Gastrocnemius medialis (tissue), 4 donors: Measurements from ENCODE around the gene CAPZB. TPM values are rescaled to one million over a fixed set of nuclear protein-coding genes. Genes with fewer than 3 reads are reported as not detected.

ENCODE experiments used
- ATAC-seq, 2 donors: fragments of 150-250 bp; one replicate each; pipeline ENCODE4 v1.9.1; 2016
- DNase-seq, 2 donors: peaks; one replicate each; pipeline ENCODE4 v3.0.0-alpha.2; 2019
- H3K27ac ChIP-seq, 4 donors: fragments of 200-600 bp; sonication (generic); 1 replicate in 1 of 4; 2 replicates in 3 of 4; pipeline ENCODE4 v1.5.1; 2016 to 2018; ENCODE audit warnings: mild to moderate bottlenecking in 2 of 4, moderate library complexity in 1 of 4
- H3K27me3 ChIP-seq, 3 donors: fragments of 200-600 bp; sonication (generic) in 2 of 3; 1 replicate in 1 of 3; 2 replicates in 2 of 3; pipeline versions ENCODE4 v1.5.1 to v1.6.0; 2016 to 2019; ENCODE audit warnings: mild to moderate bottlenecking in 1 of 3, moderate library complexity in 1 of 3
- H3K36me3 ChIP-seq, 2 donors: fragments of 200-600 bp; sonication (generic) in 1 of 2; one replicate each; pipeline ENCODE4 v1.5.1; 2017 to 2018
- H3K4me1 ChIP-seq, 2 donors: fragments of 200-600 bp; sonication (generic) in 1 of 2; one replicate each; pipeline ENCODE4 v1.5.1; 2016 to 2017; ENCODE audit warnings: mild to moderate bottlenecking in 2 of 2
- H3K4me3 ChIP-seq, 4 donors: fragments of 200-600 bp; sonication (generic) in 3 of 4; 1 replicate in 1 of 4; 2 replicates in 3 of 4; pipeline ENCODE4 v1.5.1; 2016 to 2019; ENCODE audit warnings: mild to moderate bottlenecking in 2 of 4
- H3K9me3 ChIP-seq, 3 donors: fragments of 200-600 bp; sonication (generic) in 2 of 3; 1 replicate in 1 of 3; 2 replicates in 2 of 3; pipeline ENCODE4 v1.5.1; 2016 to 2019
- POLR2A ChIP-seq, 2 donors: fragments of 450-650 bp; IDR thresholded peaks; one replicate each; pipeline ENCODE4 v1.6.1; 2017; ENCODE audit warnings: antibody characterized with exemption in 2 of 2, mild to moderate bottlenecking in 2 of 2, moderate library complexity in 2 of 2
- in situ Hi-C, 4 donors: fragments of 200-750 bp; cut with MboI; loops; one replicate each; pipeline versions ENCODE4 v1.15.0 to v1.8.0; 2017; ENCODE audit warnings: low sequenced_read_pairs in 4 of 4
- intact Hi-C: fragments of 100-400 bp; cut with DNase I; formaldehyde crosslinking; loops from one replicate; pipeline ENCODE4 v1.15.1; 2023; ENCODE audit warnings: low total_unique reads
- total RNA-seq, 4 donors: library from RNA; depleted of rRNA; stranded (reverse); fragments of >200 nt; gene quantifications; one replicate each; pipeline versions ENCODE4 v1.1.0 to v1.2.3, GENCODE V29; 2016
- TF ChIP-seq, protein P1 (sequence below), 5 experiments: fragments of 450-650 bp in 3 of 5; fragments of 200-600 bp in 2 of 5; sonication (generic) in 2 of 5; IDR thresholded peaks in 4 of 5; conservative IDR thresholded peaks in 1 of 5; 1 replicate in 4 of 5; 2 replicates in 1 of 5; pipeline ENCODE4 v1.5.1; 2016 to 2019; ENCODE audit warnings: antibody characterized with exemption in 5 of 5, mild to moderate bottlenecking in 3 of 5, moderate library complexity in 3 of 5

CAPZB gene
- total RNA-seq, 4 donors from 2014 or later, result 48.6 to 93.8 (median 74.9) TPM

DNA sequence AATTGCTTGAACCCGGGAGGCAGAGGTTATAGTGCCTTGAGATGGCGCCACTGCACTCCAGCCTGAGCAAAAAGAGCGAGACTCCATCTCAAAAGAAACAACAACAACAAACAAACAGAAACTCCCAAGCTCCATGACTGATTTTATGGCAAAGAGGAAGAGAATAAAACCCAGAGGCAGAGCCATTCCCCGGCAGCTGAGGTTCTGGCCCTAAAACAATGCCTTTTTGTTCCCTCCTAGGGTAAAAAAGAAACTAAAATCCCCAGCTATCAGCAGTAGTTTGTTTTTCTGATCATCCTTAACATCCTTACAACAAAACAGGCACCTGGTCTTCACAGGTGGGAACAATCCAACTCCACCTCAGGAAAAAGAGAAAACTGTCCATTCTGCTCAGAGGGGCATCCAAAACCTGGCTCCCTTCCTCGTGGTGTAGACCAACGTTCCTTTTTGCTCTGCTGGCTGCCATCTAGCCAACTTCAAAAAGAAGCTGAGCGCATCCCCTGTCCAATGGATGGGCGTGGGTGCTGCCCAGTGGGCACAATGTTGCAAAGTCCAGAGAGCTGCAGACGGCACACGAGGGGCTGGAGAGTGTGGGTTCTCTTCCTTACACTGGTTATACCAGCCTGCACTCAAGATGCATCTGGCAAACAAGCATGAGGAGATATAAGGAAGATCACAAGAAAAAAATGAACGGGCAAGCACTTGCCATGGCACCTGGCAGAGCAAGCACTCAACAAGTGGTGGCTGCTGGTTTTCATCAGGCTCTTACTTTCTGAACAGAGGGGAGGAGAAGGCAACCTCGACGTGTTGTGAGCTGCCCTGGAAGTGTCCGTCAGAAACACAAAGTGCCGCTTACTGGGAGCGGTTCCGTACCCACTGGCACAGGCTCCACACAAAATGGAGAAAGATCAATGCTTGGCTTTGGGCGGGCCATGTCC, 118.5 kb downstream of the CAPZB start:
- intact Hi-C loops (no loop called here), in situ Hi-C loops (no loop called here)
- TF ChIP-seq POLR2A (IDR thresholded peaks at IDR 0.05), result no peak
- TF ChIP-seq, protein P1, sequence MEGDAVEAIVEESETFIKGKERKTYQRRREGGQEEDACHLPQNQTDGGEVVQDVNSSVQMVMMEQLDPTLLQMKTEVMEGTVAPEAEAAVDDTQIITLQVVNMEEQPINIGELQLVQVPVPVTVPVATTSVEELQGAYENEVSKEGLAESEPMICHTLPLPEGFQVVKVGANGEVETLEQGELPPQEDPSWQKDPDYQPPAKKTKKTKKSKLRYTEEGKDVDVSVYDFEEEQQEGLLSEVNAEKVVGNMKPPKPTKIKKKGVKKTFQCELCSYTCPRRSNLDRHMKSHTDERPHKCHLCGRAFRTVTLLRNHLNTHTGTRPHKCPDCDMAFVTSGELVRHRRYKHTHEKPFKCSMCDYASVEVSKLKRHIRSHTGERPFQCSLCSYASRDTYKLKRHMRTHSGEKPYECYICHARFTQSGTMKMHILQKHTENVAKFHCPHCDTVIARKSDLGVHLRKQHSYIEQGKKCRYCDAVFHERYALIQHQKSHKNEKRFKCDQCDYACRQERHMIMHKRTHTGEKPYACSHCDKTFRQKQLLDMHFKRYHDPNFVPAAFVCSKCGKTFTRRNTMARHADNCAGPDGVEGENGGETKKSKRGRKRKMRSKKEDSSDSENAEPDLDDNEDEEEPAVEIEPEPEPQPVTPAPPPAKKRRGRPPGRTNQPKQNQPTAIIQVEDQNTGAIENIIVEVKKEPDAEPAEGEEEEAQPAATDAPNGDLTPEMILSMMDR (IDR thresholded peaks at IDR 0.05 in 4 of 5, conservative IDR thresholded peaks at IDR 0.05 in 1 of 5), result no peak
- Histone ChIP-seq H3K4me3 (no peak overlapping the region), H3K4me1 (peaks cover 19 to 24% of the 10 kb centered on the region in 2 donors), H3K27ac (no peak overlapping the region), H3K9me3 (no peaks in the 10 kb centered on the region), H3K27me3 (no peaks in the 10 kb centered on the region), H3K36me3 (no peaks in the 10 kb centered on the region)
- no peak for ATAC-seq
- no peak for DNase-seq

DNA sequence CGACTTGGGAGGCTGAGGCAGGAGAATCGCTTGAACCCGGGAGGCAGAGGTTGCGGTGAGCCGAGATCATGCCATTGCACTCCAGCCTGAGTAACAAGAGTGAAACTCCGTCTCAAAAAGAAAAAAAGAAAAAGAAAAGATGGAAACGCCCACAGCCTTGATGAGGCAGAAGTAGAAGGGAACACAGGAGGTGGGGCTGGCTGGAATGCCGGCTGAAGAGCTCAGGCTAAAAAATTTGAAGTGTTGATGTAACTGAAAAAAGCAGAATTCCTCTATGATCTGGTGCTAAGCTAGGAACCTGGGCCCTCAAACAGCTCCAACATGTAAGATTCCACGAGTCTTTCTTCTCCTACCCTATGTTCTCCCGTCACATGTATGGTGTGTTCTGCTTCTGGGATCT, 119.6 kb downstream of the CAPZB start:
- no peak for DNase-seq
- H3K27ac ChIP-seq, result no peak overlapping the region
- H3K36me3 ChIP-seq, result no peaks in the 10 kb centered on the region
- in situ Hi-C loops, result no loop called here
- no peak overlapping the region for H3K4me3 ChIP-seq
- intact Hi-C loops, result no loop called here
- no peaks in the 10 kb centered on the region for H3K9me3 ChIP-seq
- ATAC-seq, result no peak
- H3K27me3 ChIP-seq, result no peaks in the 10 kb centered on the region
- H3K4me1 ChIP-seq, result peaks cover 26 to 35% of the 10 kb centered on the region in 2 donors
- TF ChIP-seq, protein P1 (IDR thresholded peaks at IDR 0.05 in 4 of 5, conservative IDR thresholded peaks at IDR 0.05 in 1 of 5), result no peak
- TF ChIP-seq POLR2A (IDR thresholded peaks at IDR 0.05), result no peak

DNA sequence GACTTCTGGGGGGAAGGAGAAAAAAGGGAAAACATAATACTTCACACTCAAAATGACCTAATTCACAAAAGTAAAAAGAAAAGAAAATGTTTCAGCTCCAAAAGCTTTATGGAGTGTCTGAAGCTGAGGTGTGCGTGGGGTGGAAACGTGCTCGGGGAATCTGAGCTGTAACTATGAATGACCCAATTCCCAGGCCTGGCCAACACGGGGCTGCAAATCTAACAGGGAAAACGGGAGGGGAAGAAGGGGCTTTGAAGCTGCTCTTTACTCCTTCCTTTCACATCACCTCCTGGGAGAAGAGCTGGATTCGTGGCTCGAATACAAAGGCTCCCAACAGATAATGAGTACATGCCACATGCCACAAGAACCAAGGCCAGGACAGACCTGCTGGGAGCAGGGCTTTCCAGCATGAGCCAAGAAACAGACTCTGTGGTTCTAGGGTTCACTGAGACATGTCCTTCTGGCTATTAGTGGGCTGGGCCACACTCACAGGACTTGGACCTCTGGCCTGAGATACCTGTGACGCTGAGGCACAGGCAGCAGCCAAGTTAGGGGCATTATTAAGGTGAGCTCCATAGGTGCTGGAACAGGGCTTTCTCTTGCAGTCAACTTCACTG, 121.7 kb downstream of the CAPZB start:
- TF ChIP-seq, protein P1 (IDR thresholded peaks at IDR 0.05 in 4 of 5, conservative IDR thresholded peaks at IDR 0.05 in 1 of 5), result no peak
- no peak for TF ChIP-seq POLR2A (IDR thresholded peaks at IDR 0.05)
- no peak for DNase-seq
- in situ Hi-C loops (no loop called here), intact Hi-C loops (no loop called here)
- Histone ChIP-seq H3K4me3 (no peak overlapping the region), H3K4me1 (peaks cover 40 to 45% of the 10 kb centered on the region in 2 donors), H3K36me3 (no peaks in the 10 kb centered on the region), H3K9me3 (no peaks in the 10 kb centered on the region), H3K27me3 (no peaks in the 10 kb centered on the region), H3K27ac (no peak overlapping the region)
- ATAC-seq, result no peak

DNA sequence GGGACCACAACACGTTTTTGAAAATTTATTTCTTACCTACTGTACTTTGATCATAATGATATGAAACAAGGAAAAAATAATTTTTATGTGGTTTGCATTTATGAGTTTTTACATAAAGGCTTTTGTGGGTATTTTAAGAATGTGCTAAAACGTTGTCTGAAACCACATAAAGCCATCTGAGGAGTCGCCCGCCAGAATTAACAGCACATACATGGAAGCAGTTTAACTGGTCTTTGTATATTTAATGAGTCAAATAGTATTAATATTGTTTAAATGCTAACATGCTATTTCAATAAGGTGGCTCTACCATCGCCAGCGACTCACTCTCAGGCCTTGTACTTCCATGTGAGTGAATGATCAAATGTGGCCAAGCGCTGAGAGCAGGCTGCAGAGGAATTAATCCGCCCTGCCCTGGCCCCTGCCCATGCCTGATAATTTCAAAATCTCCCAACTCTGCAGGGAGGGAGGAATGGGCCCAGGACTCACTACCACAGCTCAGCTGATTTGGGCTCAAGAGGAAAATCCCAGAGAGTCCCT, 123.7 kb downstream of the CAPZB start:
- Histone ChIP-seq H3K36me3 (peaks cover 0 to 4% of the 10 kb centered on the region in 2 donors), H3K27ac (no peak overlapping the region), H3K9me3 (no peaks in the 10 kb centered on the region), H3K4me1 (peaks cover 27 to 33% of the 10 kb centered on the region in 2 donors), H3K27me3 (no peaks in the 10 kb centered on the region), H3K4me3 (no peak overlapping the region)
- ATAC-seq (no peak), DNase-seq (no peak)
- intact Hi-C loops (no loop called here), in situ Hi-C loops (no loop called here)
- TF ChIP-seq, protein P1 (IDR thresholded peaks at IDR 0.05 in 4 of 5, conservative IDR thresholded peaks at IDR 0.05 in 1 of 5), result no peak
- TF ChIP-seq POLR2A (IDR thresholded peaks at IDR 0.05), result no peak
